Measurements from ENCODE around the gene DYNC2H1.

DYNC2H1 gene

GRCh38 chr11:103380031-103380430, 270.8 kb downstream of the DYNC2H1 start:
- Histone ChIP-seq H2AFZ (no peak overlapping the region), H3K9ac (no peak overlapping the region), H3K9me3 (ENCODE audit: control insufficient read depth, low read length) (no peaks in the 10 kb centered on the region), H3K4me2 (ENCODE audit: low read length) (no peak overlapping the region), H3K27ac (no peak overlapping the region), H3K36me3 (ENCODE audit: control insufficient read depth, insufficient read depth, low read length) (no peaks in the 10 kb centered on the region), H3K4me3 (ENCODE audit: low read depth, low read length) (no peak overlapping the region), H3K27me3 (ENCODE audit: control insufficient read depth, insufficient read depth, low read length) (no peaks in the 10 kb centered on the region), H3K4me1 (no peaks in the 10 kb centered on the region), H3K79me2 (no peaks in the 10 kb centered on the region)
- no peak for TF ChIP-seq CTCF (IDR thresholded peaks at IDR 0.05)

GRCh38 chr11:103384652-103385051, 275.4 kb downstream of the DYNC2H1 start:
- Histone ChIP-seq H3K36me3 (ENCODE audit: control insufficient read depth, insufficient read depth, low read length) (no peaks in the 10 kb centered on the region), H3K4me2 (ENCODE audit: low read length) (no peak overlapping the region), H3K27me3 (ENCODE audit: control insufficient read depth, insufficient read depth, low read length) (no peaks in the 10 kb centered on the region), H2AFZ (no peak overlapping the region), H3K4me1 (no peaks in the 10 kb centered on the region), H3K4me3 (ENCODE audit: low read depth, low read length) (no peak overlapping the region), H3K27ac (no peak overlapping the region), H3K9me3 (ENCODE audit: control insufficient read depth, low read length) (no peaks in the 10 kb centered on the region), H3K9ac (no peak overlapping the region), H3K79me2 (no peaks in the 10 kb centered on the region)
- TF ChIP-seq CTCF (IDR thresholded peaks at IDR 0.05) = no peak

GRCh38 chr11:103395612-103396011, 286.4 kb downstream of the DYNC2H1 start:
- H3K27ac ChIP-seq = no peak overlapping the region
- H3K27me3 ChIP-seq (ENCODE audit: control insufficient read depth, insufficient read depth, low read length) = no peaks in the 10 kb centered on the region
- H3K79me2 ChIP-seq = no peaks in the 10 kb centered on the region
- no peak overlapping the region for H3K4me3 ChIP-seq (ENCODE audit: low read depth, low read length)
- H3K4me2 ChIP-seq (ENCODE audit: low read length) = no peak overlapping the region
- no peaks in the 10 kb centered on the region for H3K9me3 ChIP-seq (ENCODE audit: control insufficient read depth, low read length)
- no peak overlapping the region for H2AFZ ChIP-seq
- TF ChIP-seq CTCF (IDR thresholded peaks at IDR 0.05) = no peak
- no peaks in the 10 kb centered on the region for H3K4me1 ChIP-seq
- H3K9ac ChIP-seq = no peak overlapping the region
- H3K36me3 ChIP-seq (ENCODE audit: control insufficient read depth, insufficient read depth, low read length) = no peaks in the 10 kb centered on the region

- H3K4me1 ChIP-seq = no peaks in the 10 kb centered on the region
- no peak overlapping the region for H2AFZ ChIP-seq
- H3K27ac ChIP-seq = no peak overlapping the region
- no peaks in the 10 kb centered on the region for H3K9me3 ChIP-seq (ENCODE audit: control insufficient read depth, low read length)
- H3K4me2 ChIP-seq (ENCODE audit: low read length) = no peak overlapping the region
- no peak overlapping the region for H3K4me3 ChIP-seq (ENCODE audit: low read depth, low read length)
- no peaks in the 10 kb centered on the region for H3K79me2 ChIP-seq
- no peaks in the 10 kb centered on the region for H3K36me3 ChIP-seq (ENCODE audit: control insufficient read depth, insufficient read depth, low read length)
- TF ChIP-seq CTCF (IDR thresholded peaks at IDR 0.05) = no peak
- H3K27me3 ChIP-seq (ENCODE audit: control insufficient read depth, insufficient read depth, low read length) = no peaks in the 10 kb centered on the region
- H3K9ac ChIP-seq = no peak overlapping the region
Observed at GRCh38 chr11:103396237-103396636, 287.0 kb downstream of the DYNC2H1 start.

- H2AFZ ChIP-seq = no peak overlapping the region
- no peak overlapping the region for H3K4me2 ChIP-seq (ENCODE audit: low read length)
- H3K9ac ChIP-seq = no peak overlapping the region
- no peaks in the 10 kb centered on the region for H3K79me2 ChIP-seq
- H3K4me3 ChIP-seq (ENCODE audit: low read depth, low read length) = no peak overlapping the region
- H3K9me3 ChIP-seq (ENCODE audit: control insufficient read depth, low read length) = no peaks in the 10 kb centered on the region
- no peak for TF ChIP-seq CTCF (IDR thresholded peaks at IDR 0.05)
- H3K4me1 ChIP-seq = no peaks in the 10 kb centered on the region
- no peaks in the 10 kb centered on the region for H3K27me3 ChIP-seq (ENCODE audit: control insufficient read depth, insufficient read depth, low read length)
- H3K27ac ChIP-seq = no peak overlapping the region
- H3K36me3 ChIP-seq (ENCODE audit: control insufficient read depth, insufficient read depth, low read length) = no peaks in the 10 kb centered on the region
Observed at GRCh38 chr11:103397369-103397768, 288.1 kb downstream of the DYNC2H1 start.

All from parathyroid adenoma (tissue), 2 donors.